Forelimb muscle (tissue), 1 donor: ENCODE data around the gene ITPR2. TPM values are rescaled to one million over a fixed set of nuclear protein-coding genes. Genes with fewer than 3 reads are reported as not detected.

Experiments used
- DNase-seq: peaks from one replicate; pipeline ENCODE4 v3.0.0-alpha.2; 2013; ENCODE audit warnings: low read depth
- polyA plus RNA-seq: library from polyadenylated mRNA; unstranded; fragments of 120-200 nt; gene quantifications from one replicate; pipeline ENCODE4 v1.2.1, GENCODE V29; 2013; ENCODE audit not compliant: insufficient read length

Gene ITPR2
- polyA plus RNA-seq, 1 donor: 2.7 TPM

GRCh38 chr12:26823390-26823789 lies 9.6 kb downstream of the ITPR2 start:
- DNase-seq: no peak

- no peak for DNase-seq
Observed at GRCh38 chr12:26822026-26822425, 11.0 kb downstream of the ITPR2 start.

- no peak for DNase-seq
Observed at GRCh38 chr12:26821212-26821701, 11.7 kb downstream of the ITPR2 start.

- no peak for DNase-seq
Observed at GRCh38 chr12:26818636-26819035, 14.4 kb downstream of the ITPR2 start.

- no peak for DNase-seq
Observed at GRCh38 chr12:26818201-26818600, 14.8 kb downstream of the ITPR2 start.

GRCh38 chr12:26817183-26817591 lies 15.8 kb downstream of the ITPR2 start:
- DNase-seq: no peak

- DNase-seq: no peak
Observed at GRCh38 chr12:26813812-26814211, 19.2 kb downstream of the ITPR2 start.

GRCh38 chr12:26810330-26810729 lies 22.7 kb downstream of the ITPR2 start:
- no peak for DNase-seq

GRCh38 chr12:26809611-26810285 lies 23.2 kb downstream of the ITPR2 start:
- no peak for DNase-seq

- no peak for DNase-seq
Observed at GRCh38 chr12:26808766-26809476, 24.1 kb downstream of the ITPR2 start.

- no peak for DNase-seq
Observed at GRCh38 chr12:26807292-26807691, 25.7 kb downstream of the ITPR2 start.

- no peak for DNase-seq
Observed at GRCh38 chr12:26806556-26806955, 26.4 kb downstream of the ITPR2 start.

GRCh38 chr12:26805401-26805971 lies 27.5 kb downstream of the ITPR2 start:
- DNase-seq: no peak

GRCh38 chr12:26803552-26803951 lies 29.4 kb downstream of the ITPR2 start:
- DNase-seq: no peak

GRCh38 chr12:26801486-26801885 lies 31.5 kb downstream of the ITPR2 start:
- no peak for DNase-seq

GRCh38 chr12:26800858-26801257 lies 32.1 kb downstream of the ITPR2 start:
- no peak for DNase-seq

- DNase-seq: no peak
Observed at GRCh38 chr12:26800347-26800746, 32.6 kb downstream of the ITPR2 start.

- DNase-seq: no peak
Observed at GRCh38 chr12:26799741-26800140, 33.3 kb downstream of the ITPR2 start.

GRCh38 chr12:26798640-26799039 lies 34.4 kb downstream of the ITPR2 start:
- no peak for DNase-seq

- DNase-seq: no peak
Observed at GRCh38 chr12:26798023-26798422, 35.0 kb downstream of the ITPR2 start.

- no peak for DNase-seq
Observed at GRCh38 chr12:26795910-26796309, 37.1 kb downstream of the ITPR2 start.

- DNase-seq: no peak
Observed at GRCh38 chr12:26791301-26791791, 41.6 kb downstream of the ITPR2 start.

- no peak for DNase-seq
Observed at GRCh38 chr12:26790645-26790994, 42.4 kb downstream of the ITPR2 start.
